DND-41 (cell line): ENCODE results near the gene ANO2.

ENCODE experiments used
- ATAC-seq: fragments of 200-7000 bp; cut with Tn5 transposase; 3 replicates; pipeline ENCODE4 v1.9.1; 2021; ENCODE audit warnings: low read depth; ENCODE audit not compliant: insufficient read depth
- DNase-seq: peaks from one replicate; pipeline ENCODE4 v3.0.0-alpha.2; 2020
- H2AFZ ChIP-seq: 2 replicates; pipeline ENCODE4 v1.6.0; 2012; ENCODE audit warnings: low read depth, low read length
- H3K27ac ChIP-seq: 2 replicates; pipeline ENCODE4 v1.5.1; 2012; ENCODE audit warnings: low read length, inconsistent platforms
- H3K27me3 ChIP-seq: fragments of 200-600 bp; sonication (generic); 2 replicates; pipeline ENCODE4 v1.6.0; 2012; ENCODE audit warnings: low read length, mild to moderate bottlenecking, inconsistent platforms; ENCODE audit not compliant: insufficient read depth, poor library complexity
- H3K36me3 ChIP-seq: 2 replicates; pipeline ENCODE4 v1.5.1; 2012; ENCODE audit warnings: low read length, inconsistent platforms; ENCODE audit not compliant: insufficient read depth
- H3K4me1 ChIP-seq: 2 replicates; pipeline ENCODE4 v1.5.1; 2012; ENCODE audit warnings: mild to moderate bottlenecking, low read length; ENCODE audit not compliant: insufficient read depth
- H3K4me2 ChIP-seq: 2 replicates; pipeline ENCODE4 v1.6.0; 2012; ENCODE audit warnings: mild to moderate bottlenecking, moderate library complexity, low read length, inconsistent platforms; ENCODE audit not compliant: insufficient read depth
- H3K4me3 ChIP-seq, 2 experiments: fragments of 200-600 bp in 1 of 2; shearing (Covaris generic) in 1 of 2; 2 replicates each; pipeline ENCODE4 v1.5.1; 2012 to 2016; ENCODE audit warnings: inconsistent platforms in 2 of 2, low read length in 2 of 2, mild to moderate bottlenecking in 2 of 2, low read depth in 1 of 2, moderate library complexity in 1 of 2
- H3K79me2 ChIP-seq: 2 replicates; pipeline ENCODE4 v1.6.0; 2012; ENCODE audit warnings: low read length, inconsistent platforms; ENCODE audit not compliant: insufficient read depth
- H3K9ac ChIP-seq: 2 replicates; pipeline ENCODE4 v1.6.0; 2012; ENCODE audit warnings: low read depth, mild to moderate bottlenecking, inconsistent platforms, low read length, moderate library complexity
- H3K9me3 ChIP-seq: 2 replicates; pipeline ENCODE4 v1.5.1; 2012; ENCODE audit warnings: low read length, moderate library complexity, mild to moderate bottlenecking, inconsistent platforms; ENCODE audit not compliant: insufficient read depth, severe bottlenecking
- H4K20me1 ChIP-seq: 2 replicates; pipeline ENCODE4 v1.6.0; 2012; ENCODE audit warnings: low read length; ENCODE audit not compliant: insufficient read depth
- EZH2 ChIP-seq: IDR thresholded peaks from 3 replicates; pipeline ENCODE4 v1.6.1; 2012; ENCODE audit warnings: borderline replicate concordance, low read depth, mild to moderate bottlenecking, moderate library complexity, low read length, inconsistent platforms; ENCODE audit not compliant: severe bottlenecking
- TF ChIP-seq, protein P1 (sequence below): IDR thresholded peaks from 2 replicates; pipeline ENCODE4 v1.5.1; 2012; ENCODE audit warnings: borderline replicate concordance, low read length, moderate library complexity, mild to moderate bottlenecking; ENCODE audit not compliant: poor library complexity, severe bottlenecking; ENCODE audit errors: extremely low read depth

ANO2 gene

DNA sequence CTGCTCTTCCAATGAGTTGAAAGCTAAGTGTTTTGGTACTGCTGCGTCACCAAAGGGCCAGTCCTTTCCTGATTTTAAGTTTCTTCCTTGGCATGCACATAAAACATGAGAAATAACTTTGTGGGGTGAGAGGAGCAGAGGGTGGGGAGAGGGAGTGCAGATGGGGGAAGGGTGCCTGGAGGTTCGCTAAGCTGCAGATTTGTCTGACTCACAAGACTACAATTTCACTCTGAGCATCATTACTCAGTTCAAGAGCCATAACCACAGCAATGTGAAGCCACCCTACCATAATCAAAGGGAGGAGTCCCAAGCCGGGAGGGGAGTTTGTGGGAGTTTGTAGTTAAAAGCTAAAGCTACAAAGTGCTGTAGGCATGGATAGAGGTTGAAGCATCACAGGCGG, 136.1 kb downstream of the ANO2 start:
- Histone ChIP-seq H3K27ac (no peak overlapping the region), H3K79me2 (no peaks in the 10 kb centered on the region), H3K4me3 (no peak overlapping the region), H3K9ac (no peak overlapping the region), H2AFZ (no peak overlapping the region), H3K27me3 (peaks cover 13% of the 10 kb centered on the region), H3K4me2 (no peak overlapping the region), H3K36me3 (no peaks in the 10 kb centered on the region), H4K20me1 (no peaks in the 10 kb centered on the region), H3K9me3 (no peaks in the 10 kb centered on the region), H3K4me1 (no peaks in the 10 kb centered on the region)
- no peak for DNase-seq
- no peak for ATAC-seq
- TF ChIP-seq, protein P1, sequence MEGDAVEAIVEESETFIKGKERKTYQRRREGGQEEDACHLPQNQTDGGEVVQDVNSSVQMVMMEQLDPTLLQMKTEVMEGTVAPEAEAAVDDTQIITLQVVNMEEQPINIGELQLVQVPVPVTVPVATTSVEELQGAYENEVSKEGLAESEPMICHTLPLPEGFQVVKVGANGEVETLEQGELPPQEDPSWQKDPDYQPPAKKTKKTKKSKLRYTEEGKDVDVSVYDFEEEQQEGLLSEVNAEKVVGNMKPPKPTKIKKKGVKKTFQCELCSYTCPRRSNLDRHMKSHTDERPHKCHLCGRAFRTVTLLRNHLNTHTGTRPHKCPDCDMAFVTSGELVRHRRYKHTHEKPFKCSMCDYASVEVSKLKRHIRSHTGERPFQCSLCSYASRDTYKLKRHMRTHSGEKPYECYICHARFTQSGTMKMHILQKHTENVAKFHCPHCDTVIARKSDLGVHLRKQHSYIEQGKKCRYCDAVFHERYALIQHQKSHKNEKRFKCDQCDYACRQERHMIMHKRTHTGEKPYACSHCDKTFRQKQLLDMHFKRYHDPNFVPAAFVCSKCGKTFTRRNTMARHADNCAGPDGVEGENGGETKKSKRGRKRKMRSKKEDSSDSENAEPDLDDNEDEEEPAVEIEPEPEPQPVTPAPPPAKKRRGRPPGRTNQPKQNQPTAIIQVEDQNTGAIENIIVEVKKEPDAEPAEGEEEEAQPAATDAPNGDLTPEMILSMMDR = no peak
- no peak for TF ChIP-seq EZH2

DNA sequence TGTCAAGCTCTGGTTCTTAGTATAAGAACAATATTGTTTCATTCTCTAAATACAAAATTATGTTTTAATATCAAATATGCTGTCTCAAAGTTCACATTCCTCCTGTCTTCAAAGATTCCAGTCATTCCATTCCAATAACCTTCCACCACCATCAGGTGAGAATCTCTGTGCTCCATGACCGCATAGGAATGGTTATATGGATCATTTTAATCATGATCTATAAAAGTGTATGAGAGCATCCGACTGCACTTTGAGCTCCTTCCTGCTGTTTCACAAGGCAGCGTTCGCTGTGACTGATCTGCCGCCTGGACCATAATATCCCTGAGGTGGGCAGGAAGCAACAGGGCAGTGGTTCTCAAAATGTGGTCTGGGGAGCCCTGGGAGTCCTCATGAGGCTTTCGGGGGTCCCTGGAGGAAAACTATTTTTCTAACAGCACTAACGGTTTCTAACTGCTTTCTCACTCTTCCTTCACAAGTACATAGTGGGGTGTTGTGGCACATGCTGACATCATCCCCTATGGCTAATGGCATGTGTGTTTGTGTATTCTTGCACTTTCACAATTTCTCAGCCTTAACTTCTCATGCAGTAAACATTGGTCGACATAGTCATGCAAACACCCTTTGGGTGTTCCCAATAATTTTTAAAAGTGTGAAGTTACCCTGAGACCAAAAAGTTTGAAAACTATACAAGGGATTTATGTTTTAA, 137.4 kb downstream of the ANO2 start:
- DNase-seq (no peak), ATAC-seq (no peak)
- no peak overlapping the region for H3K4me2 ChIP-seq
- H3K4me1 ChIP-seq = no peaks in the 10 kb centered on the region
- no peaks in the 10 kb centered on the region for H4K20me1 ChIP-seq
- H2AFZ ChIP-seq = no peak overlapping the region
- peaks cover 17% of the 10 kb centered on the region for H3K27me3 ChIP-seq
- H3K4me3 ChIP-seq = no peak overlapping the region
- no peak overlapping the region for H3K9ac ChIP-seq
- no peaks in the 10 kb centered on the region for H3K79me2 ChIP-seq
- H3K27ac ChIP-seq = no peak overlapping the region
- H3K9me3 ChIP-seq = no peaks in the 10 kb centered on the region
- TF ChIP-seq, protein P1 = no peak
- no peak for TF ChIP-seq EZH2
- no peaks in the 10 kb centered on the region for H3K36me3 ChIP-seq

DNA sequence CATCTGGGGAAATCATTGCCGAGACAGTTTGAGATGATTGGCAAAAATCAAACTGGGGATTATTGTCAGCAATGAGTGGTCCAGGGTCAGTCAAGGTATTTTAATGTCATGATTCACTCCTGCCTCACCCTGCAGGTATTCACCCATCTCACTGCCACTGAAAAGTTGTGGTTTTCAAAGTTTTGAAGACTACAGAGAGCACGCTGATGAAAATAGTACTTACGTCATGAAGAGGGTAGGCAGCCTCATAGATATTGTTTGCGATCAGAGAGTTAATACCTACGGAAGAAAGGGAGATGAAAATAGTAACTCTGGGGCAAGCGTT, 138.0 kb downstream of the ANO2 start:
- peaks cover 17% of the 10 kb centered on the region for H3K27me3 ChIP-seq
- H3K4me3 ChIP-seq = no peak overlapping the region
- H3K9ac ChIP-seq = no peak overlapping the region
- H3K36me3 ChIP-seq = no peaks in the 10 kb centered on the region
- H3K79me2 ChIP-seq = no peaks in the 10 kb centered on the region
- no peaks in the 10 kb centered on the region for H4K20me1 ChIP-seq
- no peaks in the 10 kb centered on the region for H3K4me1 ChIP-seq
- DNase-seq (no peak), ATAC-seq (no peak)
- no peak overlapping the region for H2AFZ ChIP-seq
- no peaks in the 10 kb centered on the region for H3K9me3 ChIP-seq
- H3K27ac ChIP-seq = no peak overlapping the region
- TF ChIP-seq, protein P1 = no peak
- no peak for TF ChIP-seq EZH2
- H3K4me2 ChIP-seq = no peak overlapping the region
